HepG2 (cell line): ENCODE results near the gene MYLK2. TPM values are rescaled to one million over a fixed set of nuclear protein-coding genes. Genes with fewer than 3 reads are reported as not detected.

Experiments
- ATAC-seq: fragments of 200-7000 bp; cut with Tn5 transposase; 3 replicates; pipeline ENCODE4 v1.9.1; 2020; ENCODE audit warnings: mild to moderate bottlenecking, moderate library complexity
- BruUV-seq: library from RNA; stranded (reverse); fragments of 400-500 nt; replicated peaks from 2 replicates; lab custom pipeline; 2021; lab: Mats Ljungman, UMichigan
- CTCF ChIA-PET: fragments of 300-600 bp; formaldehyde crosslinking; extraction: SDS; loops from one replicate; lab custom pipeline; 2021; ENCODE audit warnings: low total read pairs, inconsistent platforms, low intra/inter-chr PET ratio; lab: Yijun Ruan, JAX
- POLR2A ChIA-PET: fragments of 350-600 bp; sonication (Branson Sonifier 250); formaldehyde crosslinking; loops from one replicate; lab custom pipeline; 2020; ENCODE audit warnings: antibody characterized with exemption, inconsistent platforms; lab: Yijun Ruan, JAX
- DNase-seq: peaks from one replicate; pipeline ENCODE4 v3.0.0-alpha.2; 2015; ENCODE audit warnings: low spot score
- FAIRE-seq: peaks from 3 replicates; lab custom pipeline; 2011; peaks lifted over from hg19 to GRCh38; lab: Jason Lieb, UNC
- H2AFZ ChIP-seq: one replicate; pipeline ENCODE4 v1.6.1; 2011; ENCODE audit warnings: low read length, inconsistent platforms
- H3K27ac ChIP-seq: fragments of 300-600 bp; 3 replicates; pipeline ENCODE4 v1.8.0; 2011; ENCODE audit warnings: mixed run types, mild to moderate bottlenecking, mixed read lengths, low read length, inconsistent platforms; ENCODE audit not compliant: insufficient read depth; ENCODE audit errors: extremely low read length
- H3K27me3 ChIP-seq, 2 experiments: fragments of 200-600 bp in 1 of 2; 2 replicates in 1 of 2; 3 replicates in 1 of 2; pipeline versions ENCODE4 v1.6.0 to v1.8.0; 2011; ENCODE audit warnings: low read length in 2 of 2, mild to moderate bottlenecking in 2 of 2, moderate library complexity in 2 of 2, inconsistent platforms in 1 of 2; ENCODE audit not compliant: insufficient read depth in 2 of 2, control insufficient read depth in 1 of 2
- H3K36me3 ChIP-seq, 2 experiments: fragments of 200-600 bp in 1 of 2; replicated peaks in 1 of 2; 2 replicates in 1 of 2; 3 replicates in 1 of 2; pipeline versions ENCODE4 v1.5.1 to v1.8.0; 2011; ENCODE audit warnings: low read length in 2 of 2, inconsistent platforms in 1 of 2; ENCODE audit not compliant: insufficient read depth in 2 of 2, control insufficient read depth in 1 of 2
- H3K4me1 ChIP-seq: 2 replicates; pipeline ENCODE4 v1.5.1; 2012; ENCODE audit warnings: low read length, inconsistent platforms; ENCODE audit not compliant: insufficient read depth
- H3K4me2 ChIP-seq: 2 replicates; pipeline ENCODE4 v1.6.0; 2011; ENCODE audit warnings: low read depth, low read length, inconsistent platforms
- H3K4me3 ChIP-seq, 3 experiments: fragments of 200-600 bp in 1 of 3; sonication (generic), shearing (Covaris generic) in 1 of 3; replicated peaks in 1 of 3; 2 replicates each; pipeline ENCODE4 v1.5.1; 2011 to 2016; ENCODE audit warnings: low read length in 3 of 3, inconsistent platforms in 2 of 3, low read depth in 2 of 3, mild to moderate bottlenecking in 2 of 3, control low read depth in 1 of 3, mixed read lengths in 1 of 3; ENCODE audit not compliant: insufficient read depth in 1 of 3
- H3K79me2 ChIP-seq: one replicate; pipeline ENCODE4 v1.6.1; 2011; ENCODE audit warnings: low read length, inconsistent platforms; ENCODE audit not compliant: insufficient read depth
- H3K9ac ChIP-seq: 2 replicates; pipeline ENCODE4 v1.6.0; 2011; ENCODE audit warnings: mild to moderate bottlenecking, low read depth, low read length, inconsistent platforms; ENCODE audit not compliant: insufficient read depth
- H3K9me3 ChIP-seq: 2 replicates; pipeline ENCODE4 v1.5.1; 2012; ENCODE audit warnings: mild to moderate bottlenecking, low read length
- H4K20me1 ChIP-seq: 2 replicates; pipeline ENCODE4 v1.6.0; 2011; ENCODE audit warnings: inconsistent platforms, mild to moderate bottlenecking, low read length, moderate library complexity; ENCODE audit not compliant: insufficient read depth
- EHMT2 ChIP-seq: fragments of 200-600 bp; sonication (generic); IDR thresholded peaks from 2 replicates; pipeline ENCODE4 v1.7.0; 2017; ENCODE audit warnings: antibody characterized with exemption, low read depth, low read length, borderline replicate concordance
- FOXA3 ChIP-seq: IDR thresholded peaks from 2 replicates; pipeline ENCODE4 v1.6.1; 2016; ENCODE audit warnings: missing genetic modification reagents, missing compliant biosample characterization
- GTF3A ChIP-seq: sonication (generic); formaldehyde crosslinking; conservative IDR thresholded peaks from 2 replicates; pipeline ENCODE4 v1.4.0; 2020; ENCODE audit warnings: mild to moderate bottlenecking, missing genetic modification reagents
- HMG20B ChIP-seq: conservative IDR thresholded peaks from 2 replicates; pipeline ENCODE4 v1.6.1; 2016; ENCODE audit warnings: missing genetic modification reagents, missing compliant biosample characterization
- HNRNPK ChIP-seq: fragments of 200-400 bp; formaldehyde crosslinking; IDR thresholded peaks from 2 replicates; pipeline ENCODE4 v1.6.1; 2018; ENCODE audit warnings: low read length, low read depth, moderate library complexity, mild to moderate bottlenecking; ENCODE audit not compliant: poor library complexity, severe bottlenecking
- MTA1 ChIP-seq: sonication (generic); formaldehyde crosslinking; IDR thresholded peaks from 2 replicates; pipeline ENCODE4 v1.4.0; 2020; ENCODE audit warnings: missing genetic modification reagents, mild to moderate bottlenecking, borderline replicate concordance
- NFIC ChIP-seq: IDR thresholded peaks from 2 replicates; pipeline ENCODE4 v1.6.1; 2012; ENCODE audit warnings: mild to moderate bottlenecking, low read length, inconsistent platforms
- PAX8 ChIP-seq: sonication (generic); formaldehyde crosslinking; IDR thresholded peaks from 2 replicates; pipeline ENCODE4 v1.8.0; 2022; ENCODE audit warnings: mild to moderate bottlenecking, missing genetic modification reagents, borderline replicate concordance
- PHF8 ChIP-seq: sonication (generic); formaldehyde crosslinking; IDR thresholded peaks from 2 replicates; pipeline ENCODE4 v1.5.0; 2020; ENCODE audit warnings: missing genetic modification reagents
- SALL1 ChIP-seq: sonication (generic); formaldehyde crosslinking; IDR thresholded peaks from 2 replicates; pipeline ENCODE4 v1.8.0; 2022; ENCODE audit warnings: mild to moderate bottlenecking, missing genetic modification reagents
- SOX6 ChIP-seq, 2 experiments: fragments of 450-650 bp in 1 of 2; sonication (generic) in 1 of 2; formaldehyde crosslinking in 1 of 2; IDR thresholded peaks; 2 replicates each; pipeline versions ENCODE4 v1.4.0 to v1.6.1; 2017 to 2020; ENCODE audit warnings: antibody characterized with exemption in 1 of 2, mild to moderate bottlenecking in 1 of 2, missing genetic modification reagents in 1 of 2
- SP4 ChIP-seq: sonication (generic); formaldehyde crosslinking; IDR thresholded peaks from 2 replicates; pipeline ENCODE4 v1.8.1; 2023; ENCODE audit warnings: mild to moderate bottlenecking, missing genetic modification reagents
- WGBS: methylation state at CpG from one replicate; pipeline ENCODE4 v1.1.6; 2017; ENCODE audit warnings: low lambda C conversion rate; 5-methylcytosine and 5-hydroxymethylcytosine counted together
- in situ Hi-C: cut with HindIII; loops from 2 replicates; pipeline ENCODE4 v1.10.0; 2017; ENCODE audit warnings: low pct_unique_long_range_greater_than_20kb; ENCODE audit not compliant: extremely low pct_ligation_motif_present
- intact Hi-C: fragments of 100-400 bp; cut with micrococcal nuclease; formaldehyde crosslinking; loops from one replicate; pipeline ENCODE4 v1.10.0; 2022; ENCODE audit not compliant: unreplicated experiment
- polyA plus RNA-seq, 8 experiments: library from polyadenylated mRNA; depleted of rRNA in 3 of 8; stranded (reverse) in 7 of 8; unstranded in 1 of 8; fragments of >200 nt; fragmentation: Illumina TruSeq in 4 of 8; extraction: Trizol in 4 of 8; gene quantifications; 2 replicates each; pipeline versions ENCODE4 v1.2.1 to v1.2.3, GENCODE V29; 2011 to 2016; ENCODE audit warnings: low read depth in 4 of 8, missing spikeins in 1 of 8, mixed read lengths in 1 of 8; ENCODE audit not compliant: insufficient read depth in 1 of 8
- total RNA-seq, 5 experiments: library from RNA; depleted of rRNA; stranded (reverse); fragments of >200 nt; fragmentation: Illumina TruSeq; extraction: Trizol; gene quantifications; 2 replicates each; pipeline ENCODE4 v1.2.3, GENCODE V29; 2016; ENCODE audit warnings: low read depth in 1 of 5
- TF ChIP-seq, protein P1 (sequence below): sonication (generic); formaldehyde crosslinking; IDR thresholded peaks from 2 replicates; pipeline ENCODE4 v1.4.0; 2020; ENCODE audit warnings: missing genetic modification reagents
- TF ChIP-seq, protein P2 (sequence below): sonication (generic); formaldehyde crosslinking; IDR thresholded peaks from 2 replicates; pipeline ENCODE4 v1.4.0; 2020; ENCODE audit warnings: mild to moderate bottlenecking, missing genetic modification reagents
- TF ChIP-seq, protein P3 (sequence below): sonication (generic); formaldehyde crosslinking; IDR thresholded peaks from 2 replicates; pipeline ENCODE4 v1.5.0; 2020; ENCODE audit warnings: missing genetic modification reagents

Gene MYLK2
- total and polyA plus RNA-seq, 2 of the 13 experiments (the other 11 are each of a cell fraction or from before 2014, with no cell fraction given), result 0.27 TPM; not detected in 1

DNA sequence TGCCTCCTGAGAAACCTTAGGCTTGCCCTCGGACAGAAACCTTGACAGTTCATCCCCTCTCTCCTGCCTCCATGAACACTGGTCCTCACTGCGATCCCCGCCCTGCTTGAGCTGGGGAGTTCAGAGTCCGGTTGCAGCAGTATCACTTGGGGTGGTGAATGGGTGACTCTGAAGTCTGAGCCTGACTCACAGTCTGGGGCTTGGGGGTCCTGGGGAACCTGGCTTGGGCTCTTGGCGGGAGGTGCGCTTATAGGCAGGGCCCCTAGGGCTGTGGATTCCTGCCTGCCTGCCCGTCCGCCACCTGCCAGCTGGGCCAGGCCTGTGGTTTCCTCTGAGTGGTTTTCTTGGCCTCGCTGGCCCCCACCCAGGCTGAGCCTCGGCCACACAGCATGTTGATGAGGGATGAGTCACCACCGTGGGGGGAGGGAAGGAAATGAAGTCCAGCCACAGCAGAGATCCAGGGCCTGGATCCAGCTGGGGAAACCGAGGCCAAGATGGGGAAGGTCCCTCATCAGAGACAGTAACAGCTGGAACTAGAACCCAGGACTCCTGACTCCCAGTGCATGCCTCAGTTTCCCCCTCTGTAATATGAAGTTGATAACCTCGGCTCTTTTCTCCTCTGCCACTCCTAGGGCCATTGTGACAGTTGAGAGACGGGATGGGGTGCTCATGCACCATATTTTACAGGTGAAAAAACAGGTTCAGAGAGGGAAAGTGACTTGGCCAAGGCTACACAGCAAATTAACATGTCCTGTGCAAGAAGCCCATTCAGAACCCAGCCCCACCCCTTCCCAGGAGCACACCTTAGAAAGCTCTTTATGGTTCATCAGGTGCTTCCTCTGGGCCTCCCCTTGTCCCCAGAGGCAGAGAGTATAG is 17.1 kb downstream of the MYLK2 start:
- peak overlapping the region in 2 of 3 experiments; percentile 3 to 55; a peak in 2 of 6 replicates for H3K4me3 ChIP-seq
- ChIA-PET CTCF (no interaction called here), POLR2A (interaction anchor here (1.1 to 1.2 kb wide), 2 partner anchors 10 to 25 kb away, joined by 3 to 4 read pairs; no protein-coding TSS in a partner anchor)
- peak overlapping the region; percentile 61 for H3K4me2 ChIP-seq
- ATAC-seq (peak; percentile 62), FAIRE-seq (peak; percentile 81), DNase-seq (peak; percentile 59)
- in situ Hi-C loops, result no loop called here
- H3K79me2 ChIP-seq, result no peaks in the 10 kb centered on the region
- H2AFZ ChIP-seq, result peak overlapping the region; percentile 9
- H3K36me3 ChIP-seq, result no peaks in the 10 kb centered on the region
- WGBS, result 9% methylated on average over 14 of the region's 14 CpGs
- H3K9me3 ChIP-seq, result no peaks in the 10 kb centered on the region
- no peak overlapping the region for H3K27ac ChIP-seq
- H3K4me1 ChIP-seq, result peaks cover 31% of the 10 kb centered on the region
- H3K27me3 ChIP-seq, result peaks cover 9 to 13% of the 10 kb centered on the region in 2 experiments; a peak in 3 of 5 replicates
- no TSS peak for BruUV-seq
- no peak overlapping the region for H3K9ac ChIP-seq
- intact Hi-C loops, result no loop called here
- no peaks in the 10 kb centered on the region for H4K20me1 ChIP-seq
- TF ChIP-seq, protein P1, sequence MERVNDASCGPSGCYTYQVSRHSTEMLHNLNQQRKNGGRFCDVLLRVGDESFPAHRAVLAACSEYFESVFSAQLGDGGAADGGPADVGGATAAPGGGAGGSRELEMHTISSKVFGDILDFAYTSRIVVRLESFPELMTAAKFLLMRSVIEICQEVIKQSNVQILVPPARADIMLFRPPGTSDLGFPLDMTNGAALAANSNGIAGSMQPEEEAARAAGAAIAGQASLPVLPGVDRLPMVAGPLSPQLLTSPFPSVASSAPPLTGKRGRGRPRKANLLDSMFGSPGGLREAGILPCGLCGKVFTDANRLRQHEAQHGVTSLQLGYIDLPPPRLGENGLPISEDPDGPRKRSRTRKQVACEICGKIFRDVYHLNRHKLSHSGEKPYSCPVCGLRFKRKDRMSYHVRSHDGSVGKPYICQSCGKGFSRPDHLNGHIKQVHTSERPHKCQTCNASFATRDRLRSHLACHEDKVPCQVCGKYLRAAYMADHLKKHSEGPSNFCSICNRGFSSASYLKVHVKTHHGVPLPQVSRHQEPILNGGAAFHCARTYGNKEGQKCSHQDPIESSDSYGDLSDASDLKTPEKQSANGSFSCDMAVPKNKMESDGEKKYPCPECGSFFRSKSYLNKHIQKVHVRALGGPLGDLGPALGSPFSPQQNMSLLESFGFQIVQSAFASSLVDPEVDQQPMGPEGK (CRISPR knock-in tag), result peak; percentile 94
- no peak for TF ChIP-seq EHMT2
- 0 out of 2 replicates have a peak, but pooled peaks have one; percentile 39 for TF ChIP-seq SALL1 (CRISPR knock-in tag)
- no peak for TF ChIP-seq NFIC
- TF ChIP-seq, protein P2, sequence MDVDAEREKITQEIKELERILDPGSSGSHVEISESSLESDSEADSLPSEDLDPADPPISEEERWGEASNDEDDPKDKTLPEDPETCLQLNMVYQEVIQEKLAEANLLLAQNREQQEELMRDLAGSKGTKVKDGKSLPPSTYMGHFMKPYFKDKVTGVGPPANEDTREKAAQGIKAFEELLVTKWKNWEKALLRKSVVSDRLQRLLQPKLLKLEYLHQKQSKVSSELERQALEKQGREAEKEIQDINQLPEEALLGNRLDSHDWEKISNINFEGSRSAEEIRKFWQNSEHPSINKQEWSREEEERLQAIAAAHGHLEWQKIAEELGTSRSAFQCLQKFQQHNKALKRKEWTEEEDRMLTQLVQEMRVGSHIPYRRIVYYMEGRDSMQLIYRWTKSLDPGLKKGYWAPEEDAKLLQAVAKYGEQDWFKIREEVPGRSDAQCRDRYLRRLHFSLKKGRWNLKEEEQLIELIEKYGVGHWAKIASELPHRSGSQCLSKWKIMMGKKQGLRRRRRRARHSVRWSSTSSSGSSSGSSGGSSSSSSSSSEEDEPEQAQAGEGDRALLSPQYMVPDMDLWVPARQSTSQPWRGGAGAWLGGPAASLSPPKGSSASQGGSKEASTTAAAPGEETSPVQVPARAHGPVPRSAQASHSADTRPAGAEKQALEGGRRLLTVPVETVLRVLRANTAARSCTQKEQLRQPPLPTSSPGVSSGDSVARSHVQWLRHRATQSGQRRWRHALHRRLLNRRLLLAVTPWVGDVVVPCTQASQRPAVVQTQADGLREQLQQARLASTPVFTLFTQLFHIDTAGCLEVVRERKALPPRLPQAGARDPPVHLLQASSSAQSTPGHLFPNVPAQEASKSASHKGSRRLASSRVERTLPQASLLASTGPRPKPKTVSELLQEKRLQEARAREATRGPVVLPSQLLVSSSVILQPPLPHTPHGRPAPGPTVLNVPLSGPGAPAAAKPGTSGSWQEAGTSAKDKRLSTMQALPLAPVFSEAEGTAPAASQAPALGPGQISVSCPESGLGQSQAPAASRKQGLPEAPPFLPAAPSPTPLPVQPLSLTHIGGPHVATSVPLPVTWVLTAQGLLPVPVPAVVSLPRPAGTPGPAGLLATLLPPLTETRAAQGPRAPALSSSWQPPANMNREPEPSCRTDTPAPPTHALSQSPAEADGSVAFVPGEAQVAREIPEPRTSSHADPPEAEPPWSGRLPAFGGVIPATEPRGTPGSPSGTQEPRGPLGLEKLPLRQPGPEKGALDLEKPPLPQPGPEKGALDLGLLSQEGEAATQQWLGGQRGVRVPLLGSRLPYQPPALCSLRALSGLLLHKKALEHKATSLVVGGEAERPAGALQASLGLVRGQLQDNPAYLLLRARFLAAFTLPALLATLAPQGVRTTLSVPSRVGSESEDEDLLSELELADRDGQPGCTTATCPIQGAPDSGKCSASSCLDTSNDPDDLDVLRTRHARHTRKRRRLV (CRISPR knock-in tag), result 0 out of 2 replicates have a peak, but pooled peaks have one; percentile 48
- no peak for TF ChIP-seq SOX6 (IDR thresholded peaks at IDR 0.05)
- peak; percentile 40; the same call in 1 of the 2 replicates for TF ChIP-seq SOX6 (CRISPR knock-in tag; IDR thresholded peaks at IDR 0.05)
- TF ChIP-seq, protein P3, sequence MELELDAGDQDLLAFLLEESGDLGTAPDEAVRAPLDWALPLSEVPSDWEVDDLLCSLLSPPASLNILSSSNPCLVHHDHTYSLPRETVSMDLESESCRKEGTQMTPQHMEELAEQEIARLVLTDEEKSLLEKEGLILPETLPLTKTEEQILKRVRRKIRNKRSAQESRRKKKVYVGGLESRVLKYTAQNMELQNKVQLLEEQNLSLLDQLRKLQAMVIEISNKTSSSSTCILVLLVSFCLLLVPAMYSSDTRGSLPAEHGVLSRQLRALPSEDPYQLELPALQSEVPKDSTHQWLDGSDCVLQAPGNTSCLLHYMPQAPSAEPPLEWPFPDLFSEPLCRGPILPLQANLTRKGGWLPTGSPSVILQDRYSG (CRISPR knock-in tag), result no peak
- peak; percentile 34; the same call in 1 of the 2 replicates for TF ChIP-seq PHF8 (CRISPR knock-in tag)
- TF ChIP-seq HMG20B (CRISPR knock-in tag), result no peak
- no peak for TF ChIP-seq PAX8 (CRISPR knock-in tag)
- TF ChIP-seq FOXA3 (CRISPR knock-in tag), result peak; percentile 51
- no peak for TF ChIP-seq SP4 (CRISPR knock-in tag)
- no peak for TF ChIP-seq MTA1 (CRISPR knock-in tag)
- no peak for TF ChIP-seq GTF3A (CRISPR knock-in tag)
- TF ChIP-seq HNRNPK, result no peak
